Adrenal gland (tissue), 12 donors: ENCODE measurements around the gene CARD6. TPM values are rescaled to one million over a fixed set of nuclear protein-coding genes. Genes with fewer than 3 reads are reported as not detected.

Source experiments
- DNase-seq, 7 donors: peaks; one replicate each; pipeline ENCODE4 v3.0.0-alpha.2; 2019 to 2020
- H3K27ac ChIP-seq, 5 donors: fragments of 200-600 bp; sonication (generic) in 4 of 5; 1 replicate in 3 of 5; 2 replicates in 2 of 5; pipeline versions ENCODE4 v1.5.1 to v1.8.0; 2016 to 2020; ENCODE audit warnings: mild to moderate bottlenecking in 1 of 5
- H3K27me3 ChIP-seq: fragments of 200-600 bp; 2 replicates; pipeline ENCODE4 v1.8.0; 2021
- H3K36me3 ChIP-seq, 2 donors: fragments of 200-600 bp; replicated peaks in 1 of 2; 1 replicate in 1 of 2; 2 replicates in 1 of 2; pipeline versions ENCODE4 v1.5.1 to v1.8.0; 2018 to 2022
- H3K4me1 ChIP-seq, 2 donors: fragments of 200-600 bp; replicated peaks in 1 of 2; 1 replicate in 1 of 2; 2 replicates in 1 of 2; pipeline versions ENCODE4 v1.5.1 to v1.8.0; 2018 to 2021
- H3K4me3 ChIP-seq, 4 donors: fragments of 200-600 bp; sonication (generic) in 3 of 4; one replicate each; pipeline ENCODE4 v1.5.1; 2016 to 2018
- H3K9me3 ChIP-seq, 3 donors: fragments of 200-600 bp; sonication (generic) in 1 of 3; replicated peaks in 1 of 3; 1 replicate in 2 of 3; 2 replicates in 1 of 3; pipeline versions ENCODE4 v1.5.1 to v1.8.0; 2016 to 2021
- CTCF ChIP-seq, 6 experiments: fragments of 450-650 bp in 4 of 6; fragments of 200-600 bp in 2 of 6; sonication (generic) in 1 of 6; IDR thresholded peaks; 1 replicate in 5 of 6; 2 replicates in 1 of 6; pipeline versions ENCODE4 v1.5.1 to v1.8.0; 2016 to 2021; ENCODE audit warnings: antibody characterized with exemption in 6 of 6, mild to moderate bottlenecking in 2 of 6, moderate library complexity in 1 of 6
- POLR2A ChIP-seq, 2 donors: fragments of 450-650 bp; IDR thresholded peaks; one replicate each; pipeline ENCODE4 v1.6.1; 2017; ENCODE audit warnings: antibody characterized with exemption in 2 of 2, mild to moderate bottlenecking in 2 of 2, moderate library complexity in 1 of 2
- WGBS, 4 donors: extraction: QIAGEN DNeasy Blood & Tissue Kit in 2 of 4; methylation state at CpG; one replicate each; pipeline versions ENCODE4 v1.1.5 to v1.1.7; 2013 to 2017; 5-methylcytosine and 5-hydroxymethylcytosine counted together
- intact Hi-C, 2 donors: fragments of 100-400 bp; cut with DNase I; formaldehyde crosslinking; loops; one replicate each; pipeline versions ENCODE4 v1.14.1 to v1.15.0; 2022 to 2023
- polyA plus RNA-seq, 3 donors: library from polyadenylated mRNA; stranded (reverse); fragments of 200-250 nt in 2 of 3; fragments of 350-450 nt in 1 of 3; fragmentation: Illumina TruSeq in 1 of 3; extraction: RNeasy Lipid Tissue Mini Kit (QIAGEN cat#74804) in 1 of 3; gene quantifications; one replicate each; pipeline ENCODE4 v1.2.3, GENCODE V29; 2013 to 2014
- total RNA-seq, 9 donors: library from RNA; depleted of rRNA in 4 of 9; stranded (reverse); fragments of >200 nt in 4 of 9; fragments of 120-200 nt in 1 of 9; fragmentation: NEBNext Ultra II Directional in 1 of 9; extraction: Animal tissue kit (Norgen Biotek cat#: 25700) in 1 of 9; gene quantifications; one replicate each; pipeline versions ENCODE4 v1.1.0 to v1.2.4, GENCODE V29; 2013 to 2023
- donor health status: healthy with polysubstance abuse.
- donor health status: Bipolar disorder and iron deficiency.
- donor health status: DM: yes; HTN: yes; CAD: no.
- donor health status: DM: no; HTN: no; CAD: no.
- donor health status: DM: no; HTN: no; CAD: no.
- donor health status: DM: yes; HTN: yes; CAD: no.

Gene CARD6
- total and polyA plus RNA-seq, 12 donors = 6.5 to 33.1 (median 27.6) TPM

GRCh38 chr5:40796487-40796889, 44.7 kb upstream of the CARD6 start:
- Histone ChIP-seq H3K4me1 (peaks cover 14 to 33% of the 10 kb centered on the region in 2 donors), H3K4me3 (peak overlapping the region in 2 of 4 donors; percentile 99 to 100), H3K36me3 (no peaks in the 10 kb centered on the region), H3K9me3 (no peaks in the 10 kb centered on the region), H3K27me3 (no peaks in the 10 kb centered on the region), H3K27ac (no peak overlapping the region)
- DNase-seq = no peak
- TF ChIP-seq POLR2A (IDR thresholded peaks at IDR 0.05) = no peak
- TF ChIP-seq CTCF (IDR thresholded peaks at IDR 0.05) = no peak
- 41 to 60% (median 50%) methylated on average over 3 of the region's 3 CpGs for WGBS, 4 donors
- intact Hi-C loops = no loop called here

- intact Hi-C loops = no loop called here
- TF ChIP-seq POLR2A (IDR thresholded peaks at IDR 0.05) (no peak), CTCF (IDR thresholded peaks at IDR 0.05) (no peak)
Measured at GRCh38 chr5:40797273-40798011, 43.7 kb upstream of the CARD6 start.

GRCh38 chr5:40798012-40798800, 43.0 kb upstream of the CARD6 start, which contains the start of gene PRKAA1:
Gene PRKAA1, minus strand, starts transcription at chr5:40798374. Its CDS starts 185 bp downstream, at chr5:40798189.
- peak within 1 kb of the TSS; percentile 87 to 99 (median 91) for H3K27ac ChIP-seq
- intact Hi-C loops = no loop called here
- WGBS, 4 donors = 0 to 1% (median 0%) methylated on average over 6 to 70 of the region's 70 CpGs
- H3K4me3 ChIP-seq = peak within 1 kb of the TSS; percentile 69 to 100 (median 98)
- H3K36me3 ChIP-seq = no peaks in the 10 kb centered on the region
- peak; percentile 87 to 93 (median 90) for DNase-seq
- TF ChIP-seq POLR2A (IDR thresholded peaks at IDR 0.05) = peak; percentile 6 to 75
- peak in 5 of 6 experiments; percentile 38 to 71 (median 67) for TF ChIP-seq CTCF (IDR thresholded peaks at IDR 0.05)
- no peaks in the 10 kb centered on the region for H3K9me3 ChIP-seq
- H3K4me1 ChIP-seq = peaks cover 9 to 28% of the 10 kb centered on the region in 2 donors
- no peaks in the 10 kb centered on the region for H3K27me3 ChIP-seq

More at GRCh38 chr5:40797273-40798011, 43.7 kb upstream of the CARD6 start:
- Histone ChIP-seq H3K9me3 (no peaks in the 10 kb centered on the region), H3K4me3 (peak overlapping the region; percentile 69 to 100 (median 91)), H3K27me3 (no peaks in the 10 kb centered on the region), H3K4me1 (peaks cover 9 to 28% of the 10 kb centered on the region in 2 donors), H3K36me3 (no peaks in the 10 kb centered on the region), H3K27ac (peak overlapping the region; percentile 87 to 99 (median 91))
- DNase-seq = peak; percentile 70 to 85 (median 76)
- 0% methylated on average over 15 to 56 of the region's 56 CpGs for WGBS, 4 donors

- Histone ChIP-seq H3K27ac (peak overlapping the region; percentile 54 to 99 (median 91)), H3K36me3 (no peaks in the 10 kb centered on the region), H3K4me1 (peaks cover 9 to 28% of the 10 kb centered on the region in 2 donors), H3K9me3 (no peaks in the 10 kb centered on the region), H3K4me3 (peak overlapping the region in 2 of 4 donors; percentile 99 to 100), H3K27me3 (no peaks in the 10 kb centered on the region)
- intact Hi-C loops = no loop called here
- DNase-seq = no peak
- TF ChIP-seq CTCF (IDR thresholded peaks at IDR 0.05) (no peak), POLR2A (IDR thresholded peaks at IDR 0.05) (no peak)
- 2 to 5% (median 2%) methylated on average over 7 of the region's 7 CpGs for WGBS, 4 donors
Measured at GRCh38 chr5:40798801-40799210, 42.4 kb upstream of the CARD6 start.
